Muscle of back (tissue), 11 donors: ENCODE data around the gene OTUB2. TPM values are rescaled to one million over a fixed set of nuclear protein-coding genes. Genes with fewer than 3 reads are reported as not detected.
A peak's percentile ranks its signal among the peaks of the same experiment; 100 is the strongest.

ENCODE experiments used
- DNase-seq, 3 donors: peaks; one replicate each; pipeline versions ENCODE4 v3.0.0 to v3.0.0-alpha.2; 2013
- polyA plus RNA-seq, 10 donors: library from polyadenylated mRNA; unstranded; fragments of 120-200 nt; gene quantifications; one replicate each; pipeline ENCODE4 v1.2.1, GENCODE V29; 2013; ENCODE audit not compliant: insufficient read length in 10 of 10

OTUB2 gene
- polyA plus RNA-seq, 10 donors = 0.77 to 1.6 (median 1.0) TPM

- DNase-seq = no peak
Observed at GRCh38 chr14:94021001-94021400, 5.1 kb upstream of the OTUB2 start.

DNA sequence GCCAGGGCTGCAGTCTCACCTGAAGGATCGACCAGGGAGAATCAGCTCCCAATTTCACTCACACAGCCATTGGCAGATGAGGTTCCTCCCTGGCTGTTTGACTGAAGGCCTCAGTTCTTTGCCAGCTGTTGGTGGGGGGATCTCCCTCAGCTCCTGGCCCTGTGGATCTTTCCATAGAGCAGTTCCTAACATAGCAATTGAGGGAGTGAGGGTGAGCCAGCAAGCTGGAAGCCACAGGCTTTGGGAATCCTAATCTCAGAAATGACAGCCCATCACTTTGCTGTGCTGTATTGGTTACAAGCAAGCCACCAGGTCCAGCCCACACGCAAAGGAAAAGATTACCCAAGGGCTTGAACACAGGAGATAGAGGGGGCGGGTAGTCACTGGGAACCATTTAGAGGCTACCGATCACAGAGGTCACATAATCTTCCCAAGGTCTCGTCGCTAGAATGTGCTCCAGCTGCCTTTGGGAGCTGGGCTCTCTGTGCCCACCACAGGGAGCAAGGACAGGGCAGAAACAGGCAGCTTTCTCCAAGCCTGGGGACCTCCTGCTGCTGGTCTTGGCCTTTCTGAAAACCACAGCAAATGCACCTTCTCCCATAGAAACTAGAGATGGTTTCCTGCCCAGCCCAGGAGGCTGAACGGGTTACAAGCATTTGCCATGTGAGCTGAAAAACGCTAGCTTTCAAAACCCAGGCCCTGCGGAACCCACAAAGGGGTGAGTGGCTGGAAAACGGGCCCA, 4.6 kb upstream of the OTUB2 start:
- DNase-seq = no peak

- no peak for DNase-seq
Observed at GRCh38 chr14:94022532-94023411, 3.4 kb upstream of the OTUB2 start.

DNA sequence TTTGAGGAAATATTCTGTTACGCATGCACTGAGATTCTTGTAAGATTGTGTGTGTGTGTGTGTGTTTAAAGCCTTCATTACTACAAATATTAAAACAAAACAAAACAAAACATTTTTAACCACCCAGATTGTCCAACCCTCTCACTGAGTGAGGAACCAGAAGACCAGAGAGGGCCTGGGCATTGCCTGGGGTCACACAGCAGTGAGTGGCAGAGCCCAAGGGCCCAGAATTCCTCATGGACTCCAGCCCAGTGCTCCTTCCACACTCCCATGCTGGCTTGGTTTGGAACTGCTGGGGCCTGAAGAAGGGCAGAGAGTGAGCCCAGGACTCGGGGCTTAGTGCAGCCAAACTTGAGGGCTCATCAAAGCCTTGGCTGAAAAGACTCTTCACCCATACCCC, 1.6 kb upstream of the OTUB2 start:
- no peak for DNase-seq

GRCh38 chr14:94025720-94026119, 420 bp upstream of the OTUB2 start:
- no peak for DNase-seq

DNA sequence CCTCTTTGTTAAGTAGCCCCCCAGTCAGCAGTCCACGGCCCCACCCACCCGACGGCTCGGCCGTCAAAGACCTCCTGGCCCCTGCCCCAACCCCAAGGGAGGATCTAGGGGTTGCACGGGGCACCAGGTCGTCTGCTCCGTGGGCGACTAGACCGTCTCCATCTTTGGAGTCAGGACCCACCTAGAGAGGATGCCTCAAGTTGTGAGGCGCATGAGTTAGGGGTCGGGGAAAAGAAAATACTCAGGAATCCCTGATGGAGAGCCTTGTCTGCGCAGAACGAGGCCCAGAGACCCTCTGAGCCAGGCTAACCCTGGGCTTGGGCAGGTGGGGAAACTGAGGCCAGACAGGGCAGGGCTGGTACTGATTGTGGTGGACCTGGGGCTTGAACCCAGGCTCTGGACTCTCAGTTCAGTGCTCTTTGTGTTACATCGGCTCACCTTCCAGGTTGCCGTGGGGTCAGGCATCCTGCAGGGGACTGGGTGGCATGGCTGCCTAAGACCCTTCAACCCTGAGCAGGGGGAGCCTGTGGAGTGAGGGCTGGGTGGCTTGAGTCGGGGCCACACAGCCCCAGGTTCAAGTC, 839 bp downstream of the OTUB2 start:
- DNase-seq = no peak

- DNase-seq = no peak
Observed at GRCh38 chr14:94027566-94028449, 1.7 kb downstream of the OTUB2 start.

DNA sequence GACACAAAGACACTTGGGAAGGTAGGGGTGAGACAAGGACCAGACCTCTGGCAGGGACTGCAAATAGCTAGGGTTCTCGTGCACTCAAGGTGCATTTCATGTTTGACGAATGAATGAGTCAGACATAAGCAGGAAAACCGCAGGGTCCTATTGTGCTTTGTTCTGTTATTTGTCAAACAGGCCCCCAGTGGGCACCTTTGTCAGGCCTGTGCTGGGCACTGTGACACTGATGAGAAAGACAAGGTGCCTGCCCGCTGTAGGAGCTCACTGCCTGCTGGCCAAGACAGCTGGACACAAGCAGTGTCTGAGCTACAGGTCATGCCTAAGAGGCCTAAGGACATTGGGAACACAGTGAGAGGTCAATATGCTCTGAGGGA, 2.3 kb downstream of the OTUB2 start:
- DNase-seq = no peak

DNA sequence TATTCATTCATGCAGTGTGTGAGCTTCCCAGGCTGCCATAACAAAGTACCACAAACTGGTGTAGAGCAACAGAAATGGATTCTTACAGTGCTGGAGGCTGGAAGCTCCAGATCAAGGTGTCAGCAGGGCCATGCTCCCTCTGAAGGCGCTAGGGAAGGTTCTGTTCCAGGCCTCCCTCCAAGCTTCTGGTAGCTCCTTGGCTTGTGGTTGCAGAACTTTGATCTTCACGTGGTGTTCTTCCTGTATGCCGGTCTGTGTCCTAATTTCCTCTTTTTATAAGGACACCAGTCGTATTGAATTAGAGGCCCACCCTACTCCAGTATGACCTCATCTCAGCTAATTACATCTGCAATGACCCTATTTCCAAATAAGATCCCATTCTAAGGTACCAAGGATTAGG, 3.1 kb downstream of the OTUB2 start:
- DNase-seq = no peak

DNA sequence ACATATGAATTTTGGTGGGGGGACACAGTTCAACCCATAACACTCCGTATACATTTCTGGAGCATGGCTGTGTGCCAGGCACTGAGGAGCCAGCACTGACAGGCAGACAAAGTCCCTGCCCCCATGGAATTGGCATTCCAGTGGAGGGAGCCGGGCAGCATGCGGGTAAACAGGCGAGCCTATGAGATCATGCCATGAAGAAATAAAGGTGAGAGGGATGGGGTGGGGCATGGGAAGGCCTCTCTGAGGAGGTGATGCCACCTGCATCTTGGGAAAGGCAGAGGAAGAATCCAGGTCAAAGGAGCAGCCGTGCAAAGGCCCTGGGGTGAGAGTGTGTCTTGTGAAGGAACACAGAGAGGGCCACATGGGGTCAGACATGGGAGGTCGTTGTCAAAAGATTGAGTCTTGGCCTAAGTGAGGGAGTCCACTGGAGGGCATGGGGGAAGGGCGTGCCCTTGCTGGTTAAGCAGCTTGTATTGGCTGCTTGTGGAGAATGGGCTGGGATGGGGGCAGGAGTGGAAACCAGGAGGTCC, 3.6 kb downstream of the OTUB2 start:
- no peak for DNase-seq

DNA sequence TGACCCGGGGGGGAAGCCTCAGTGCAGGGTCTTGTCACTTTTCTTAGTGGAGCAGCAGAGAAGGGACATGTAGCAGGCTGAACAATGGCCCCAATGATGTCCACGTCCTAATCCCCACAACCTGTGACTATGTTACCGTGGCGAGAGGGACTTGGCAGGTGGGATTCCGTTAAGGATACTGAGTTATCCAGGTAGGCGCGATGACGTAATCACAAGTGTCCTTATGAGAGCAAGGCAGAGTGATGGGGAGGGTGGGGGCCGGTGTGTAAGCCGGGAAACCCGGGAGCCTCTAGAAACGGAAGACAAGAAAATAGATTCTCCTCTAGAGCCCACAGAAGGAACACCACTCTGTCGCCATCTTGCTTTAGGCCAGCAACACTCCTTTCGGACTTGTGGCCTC, 4.4 kb downstream of the OTUB2 start:
- DNase-seq = no peak

- DNase-seq = no peak
Observed at GRCh38 chr14:94031161-94031882, 5.2 kb downstream of the OTUB2 start.

DNA sequence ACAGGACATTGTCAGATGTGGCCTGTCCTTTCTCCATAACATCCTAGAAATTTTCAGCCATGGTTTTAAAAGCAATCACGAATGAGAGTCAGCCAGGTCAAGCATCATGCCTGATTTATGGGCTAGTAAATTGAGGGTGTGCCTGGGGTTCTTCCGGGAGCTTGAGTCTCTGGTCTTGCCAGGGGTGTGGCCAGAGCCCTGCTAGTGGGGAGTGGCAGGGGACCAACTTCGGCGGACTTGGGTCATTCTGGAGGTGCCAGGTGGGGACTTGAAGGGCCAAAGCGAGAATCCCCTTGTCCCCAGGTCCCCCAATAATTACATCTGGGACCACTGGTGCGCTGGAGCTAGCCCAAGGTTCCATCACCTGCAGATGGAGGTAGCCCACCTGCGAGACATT, 5.7 kb downstream of the OTUB2 start:
- no peak for DNase-seq

GRCh38 chr14:94034886-94035285, 8.7 kb downstream of the OTUB2 start:
- no peak for DNase-seq

GRCh38 chr14:94036313-94037167, 10.4 kb downstream of the OTUB2 start:
- peak; percentile 38 to 66 (median 45) for DNase-seq

DNA sequence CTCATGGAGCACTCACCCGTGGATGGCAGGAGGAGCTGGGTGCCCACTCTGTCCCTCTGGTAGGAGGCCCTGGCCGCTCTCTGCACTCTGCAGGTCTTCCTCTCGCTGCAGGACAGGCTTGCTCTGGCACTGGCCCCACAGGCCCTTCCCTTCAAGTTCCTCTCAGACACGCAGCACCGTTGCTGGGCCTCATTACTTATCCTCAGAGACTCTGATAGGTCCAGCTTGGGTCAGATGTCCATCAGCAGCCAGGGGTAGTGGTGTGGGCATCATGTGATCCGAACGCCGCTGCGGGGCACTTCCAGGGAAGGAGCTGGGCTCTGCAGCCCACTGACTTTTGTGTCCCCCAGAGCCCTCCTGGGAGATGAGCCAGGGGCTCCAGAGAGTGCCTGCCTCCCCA, 11.8 kb downstream of the OTUB2 start:
- no peak for DNase-seq

DNA sequence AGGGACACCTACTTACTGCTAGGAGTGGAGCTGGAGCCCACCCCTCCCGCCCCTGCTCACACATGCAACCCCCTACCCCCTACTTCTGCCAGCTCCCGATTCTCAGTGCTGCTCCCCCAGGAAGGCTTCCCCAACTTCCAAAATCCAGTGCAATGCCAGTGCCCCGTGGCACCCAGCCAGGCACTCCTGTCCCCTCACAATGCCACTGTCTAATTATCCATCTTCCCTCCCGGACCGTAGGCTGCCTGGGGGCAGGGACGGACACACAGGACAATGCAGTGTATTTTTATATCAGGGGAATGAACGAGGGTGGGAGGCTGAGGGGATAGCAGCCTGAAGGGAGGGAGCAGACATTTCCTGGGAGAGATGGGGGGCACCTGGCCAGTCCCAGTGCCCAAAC, 12.4 kb downstream of the OTUB2 start:
- no peak for DNase-seq

DNA sequence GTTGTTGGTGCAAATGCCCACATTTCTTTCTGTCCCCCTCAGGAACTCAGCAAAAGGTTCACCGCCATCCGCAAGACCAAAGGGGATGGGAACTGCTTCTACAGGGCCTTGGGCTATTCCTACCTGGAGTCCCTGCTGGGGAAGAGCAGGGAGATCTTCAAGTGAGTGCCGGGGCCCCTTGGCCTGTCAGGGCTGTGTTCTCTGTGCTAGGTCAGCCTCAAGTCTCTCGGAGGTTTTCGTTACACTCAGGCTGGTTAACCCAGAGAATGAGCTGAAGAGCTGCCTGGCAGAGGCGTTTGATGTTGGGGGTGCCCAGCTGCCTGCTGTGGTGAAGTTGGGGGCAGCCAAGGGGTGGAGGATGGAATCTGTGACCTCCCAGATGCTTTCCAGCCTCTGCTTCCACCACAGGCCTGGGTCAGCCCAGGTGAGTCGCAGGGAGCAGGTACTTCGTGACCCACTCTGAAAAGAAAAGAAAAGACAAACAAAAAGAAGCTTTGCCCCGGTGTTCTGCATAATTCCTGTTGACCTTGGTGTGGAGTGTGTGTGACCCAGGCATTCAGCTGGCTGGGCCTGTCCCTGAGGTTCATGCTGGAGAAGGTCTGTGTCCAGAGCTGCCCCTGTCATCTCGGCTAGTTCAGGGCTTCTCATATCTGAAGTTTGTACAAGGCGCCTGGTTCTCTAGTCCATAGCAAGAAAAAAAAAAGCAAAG, 12.9 kb downstream of the OTUB2 start:
- DNase-seq = no peak

- no peak for DNase-seq
Observed at GRCh38 chr14:94040247-94040646, 14.1 kb downstream of the OTUB2 start.
